ENCODE data around the gene LRRC34.

LRRC34 gene

DNA sequence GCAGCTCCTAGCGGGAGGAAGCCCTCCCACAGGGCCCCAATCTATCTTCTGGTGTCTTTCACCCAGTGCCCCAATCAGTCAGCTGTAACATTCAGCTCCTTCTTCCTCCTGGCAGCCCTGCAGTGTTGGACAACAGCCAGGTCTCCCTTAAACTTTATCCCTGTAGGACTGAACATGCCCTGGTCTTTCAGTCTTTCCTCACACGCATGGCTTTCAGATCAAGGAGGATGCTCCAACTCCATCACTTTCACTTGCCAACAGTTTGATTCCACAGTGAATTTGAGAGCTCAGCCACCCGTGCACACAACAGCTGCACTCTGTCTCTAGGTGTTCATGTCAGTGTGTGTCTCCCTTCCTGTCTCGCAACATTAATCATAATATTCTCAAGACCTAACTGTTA lies 28.5 kb upstream of the LRRC34 start:
- no peaks in the 10 kb centered on the region for H3K27me3 ChIP-seq (ENCODE audit: control insufficient read depth in 5 of 5, insufficient read depth in 4 of 5, low read length in 5 of 5)
- peaks cover 0 to 6% (median 0%) of the 10 kb centered on the region in 5 donors for H3K4me1 ChIP-seq (ENCODE audit: control insufficient read depth in 5 of 5, insufficient read depth in 5 of 5, low read length in 5 of 5)
- H3K9me3 ChIP-seq (ENCODE audit: control insufficient read depth in 5 of 5, low read length in 5 of 5): no peaks in the 10 kb centered on the region
- no peak overlapping the region for H3K27ac ChIP-seq (ENCODE audit: low read depth, low read length)
- H3K9ac ChIP-seq (ENCODE audit: low read length in 5 of 5): no peak overlapping the region
- no peaks in the 10 kb centered on the region for H3K36me3 ChIP-seq (ENCODE audit: control insufficient read depth in 5 of 5, insufficient read depth in 5 of 5, low read length in 5 of 5)
- H3K4me3 ChIP-seq (ENCODE audit: low read depth in 1 of 5, low read length in 5 of 5): no peak overlapping the region

- no peaks in the 10 kb centered on the region for H3K27me3 ChIP-seq (ENCODE audit: control insufficient read depth in 5 of 5, insufficient read depth in 4 of 5, low read length in 5 of 5)
- H3K4me3 ChIP-seq (ENCODE audit: low read depth in 1 of 5, low read length in 5 of 5): no peak overlapping the region
- H3K27ac ChIP-seq (ENCODE audit: low read depth, low read length): no peak overlapping the region
- H3K4me1 ChIP-seq (ENCODE audit: control insufficient read depth in 5 of 5, insufficient read depth in 5 of 5, low read length in 5 of 5): peaks cover 0 to 6% (median 0%) of the 10 kb centered on the region in 5 donors
- no peaks in the 10 kb centered on the region for H3K36me3 ChIP-seq (ENCODE audit: control insufficient read depth in 5 of 5, insufficient read depth in 5 of 5, low read length in 5 of 5)
- H3K9me3 ChIP-seq (ENCODE audit: control insufficient read depth in 5 of 5, low read length in 5 of 5): no peaks in the 10 kb centered on the region
- no peak overlapping the region for H3K9ac ChIP-seq (ENCODE audit: low read length in 5 of 5)
These were observed 25.9 kb upstream of the LRRC34 start for GRCh38 chr3:169838511-169839030.

DNA sequence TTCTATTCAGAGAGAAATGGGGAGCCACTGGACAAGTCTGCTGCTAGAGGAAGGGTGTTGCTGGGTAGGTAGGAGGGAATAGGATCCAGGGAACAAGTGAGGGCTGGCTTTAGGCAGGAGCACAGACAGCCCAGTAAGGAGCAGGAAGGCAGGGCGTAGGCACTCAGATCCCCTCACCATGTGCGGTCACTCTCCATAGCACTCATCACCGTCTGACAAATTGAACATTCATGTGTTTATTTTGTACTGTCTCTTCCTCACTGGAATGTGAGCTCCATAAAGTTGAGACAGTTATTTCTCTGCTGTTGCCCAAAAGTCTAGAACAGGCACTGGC lies 24.2 kb upstream of the LRRC34 start:
- H3K36me3 ChIP-seq (ENCODE audit: control insufficient read depth in 5 of 5, insufficient read depth in 5 of 5, low read length in 5 of 5): no peaks in the 10 kb centered on the region
- peaks cover 0 to 6% (median 0%) of the 10 kb centered on the region in 5 donors for H3K4me1 ChIP-seq (ENCODE audit: control insufficient read depth in 5 of 5, insufficient read depth in 5 of 5, low read length in 5 of 5)
- H3K9me3 ChIP-seq (ENCODE audit: control insufficient read depth in 5 of 5, low read length in 5 of 5): no peaks in the 10 kb centered on the region
- no peak overlapping the region for H3K9ac ChIP-seq (ENCODE audit: low read length in 5 of 5)
- no peak overlapping the region for H3K4me3 ChIP-seq (ENCODE audit: low read depth in 1 of 5, low read length in 5 of 5)
- H3K27ac ChIP-seq (ENCODE audit: low read depth, low read length): no peak overlapping the region
- H3K27me3 ChIP-seq (ENCODE audit: control insufficient read depth in 5 of 5, insufficient read depth in 4 of 5, low read length in 5 of 5): no peaks in the 10 kb centered on the region

- no peak overlapping the region for H3K9ac ChIP-seq (ENCODE audit: low read length in 5 of 5)
- no peak overlapping the region for H3K4me3 ChIP-seq (ENCODE audit: low read depth in 1 of 5, low read length in 5 of 5)
- no peaks in the 10 kb centered on the region for H3K9me3 ChIP-seq (ENCODE audit: control insufficient read depth in 5 of 5, low read length in 5 of 5)
- no peaks in the 10 kb centered on the region for H3K27me3 ChIP-seq (ENCODE audit: control insufficient read depth in 5 of 5, insufficient read depth in 4 of 5, low read length in 5 of 5)
- peaks cover 0 to 5% (median 0%) of the 10 kb centered on the region in 5 donors for H3K4me1 ChIP-seq (ENCODE audit: control insufficient read depth in 5 of 5, insufficient read depth in 5 of 5, low read length in 5 of 5)
- no peaks in the 10 kb centered on the region for H3K36me3 ChIP-seq (ENCODE audit: control insufficient read depth in 5 of 5, insufficient read depth in 5 of 5, low read length in 5 of 5)
- H3K27ac ChIP-seq (ENCODE audit: low read depth, low read length): no peak overlapping the region
These were observed 23.6 kb upstream of the LRRC34 start for GRCh38 chr3:169836078-169836941.

GRCh38 chr3:169835533-169835932 lies 22.8 kb upstream of the LRRC34 start:
- H3K27me3 ChIP-seq (ENCODE audit: control insufficient read depth in 5 of 5, insufficient read depth in 4 of 5, low read length in 5 of 5): no peaks in the 10 kb centered on the region
- no peak overlapping the region for H3K9ac ChIP-seq (ENCODE audit: low read length in 5 of 5)
- no peak overlapping the region for H3K27ac ChIP-seq (ENCODE audit: low read depth, low read length)
- H3K9me3 ChIP-seq (ENCODE audit: control insufficient read depth in 5 of 5, low read length in 5 of 5): no peaks in the 10 kb centered on the region
- H3K4me3 ChIP-seq (ENCODE audit: low read depth in 1 of 5, low read length in 5 of 5): no peak overlapping the region
- H3K36me3 ChIP-seq (ENCODE audit: control insufficient read depth in 5 of 5, insufficient read depth in 5 of 5, low read length in 5 of 5): no peaks in the 10 kb centered on the region
- H3K4me1 ChIP-seq (ENCODE audit: control insufficient read depth in 5 of 5, insufficient read depth in 5 of 5, low read length in 5 of 5): no peaks in the 10 kb centered on the region

DNA sequence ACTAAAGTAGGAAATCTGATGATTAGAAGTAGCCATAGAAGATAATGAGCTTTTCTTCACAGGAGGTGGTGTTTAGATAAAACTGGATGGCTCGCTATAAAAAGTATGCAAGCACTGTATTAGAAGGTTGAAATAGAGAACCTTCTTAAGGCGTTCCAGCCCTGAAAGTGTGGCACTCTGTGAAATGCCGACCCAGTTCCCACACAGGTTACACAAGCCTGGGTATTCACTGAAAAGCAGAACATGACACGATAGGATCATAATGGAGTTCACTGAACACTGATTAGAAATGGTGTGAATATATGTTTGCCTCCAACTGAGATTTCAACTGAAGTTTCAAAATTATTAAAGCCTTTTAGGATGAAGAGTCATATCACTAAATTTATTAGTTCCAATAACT lies 15.0 kb upstream of the LRRC34 start:
- Histone ChIP-seq H3K9me3 (ENCODE audit: control insufficient read depth in 5 of 5, low read length in 5 of 5) (no peaks in the 10 kb centered on the region), H3K4me1 (ENCODE audit: control insufficient read depth in 5 of 5, insufficient read depth in 5 of 5, low read length in 5 of 5) (peaks cover 0 to 14% (median 3%) of the 10 kb centered on the region in 5 donors), H3K27me3 (ENCODE audit: control insufficient read depth in 5 of 5, insufficient read depth in 4 of 5, low read length in 5 of 5) (no peaks in the 10 kb centered on the region), H3K27ac (ENCODE audit: low read depth, low read length) (no peak overlapping the region), H3K36me3 (ENCODE audit: control insufficient read depth in 5 of 5, insufficient read depth in 5 of 5, low read length in 5 of 5) (no peaks in the 10 kb centered on the region), H3K9ac (ENCODE audit: low read length in 5 of 5) (no peak overlapping the region), H3K4me3 (ENCODE audit: low read depth in 1 of 5, low read length in 5 of 5) (no peak overlapping the region)

DNA sequence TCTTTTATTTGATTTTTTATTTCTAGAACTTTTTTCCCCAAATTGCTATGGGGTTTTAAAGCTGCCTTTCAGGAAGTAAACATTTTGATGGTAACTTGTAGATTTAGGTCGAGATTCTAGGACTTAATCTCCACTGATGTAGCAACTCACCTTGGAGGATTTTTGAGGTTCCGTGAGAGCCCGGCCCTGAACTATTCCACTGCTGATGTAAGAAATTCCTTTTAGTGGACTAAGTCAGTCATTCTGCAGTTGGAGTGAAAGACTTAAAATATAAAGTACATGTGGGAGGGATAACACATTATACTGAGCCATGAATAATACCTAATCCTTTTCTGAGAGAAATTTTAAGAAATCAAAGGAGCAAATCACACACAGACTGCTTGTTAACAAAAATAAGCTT lies 12.6 kb upstream of the LRRC34 start:
- Histone ChIP-seq H3K4me3 (ENCODE audit: low read depth in 1 of 5, low read length in 5 of 5) (no peak overlapping the region), H3K27ac (ENCODE audit: low read depth, low read length) (no peak overlapping the region), H3K4me1 (ENCODE audit: control insufficient read depth in 5 of 5, insufficient read depth in 5 of 5, low read length in 5 of 5) (peaks cover 0 to 14% (median 3%) of the 10 kb centered on the region in 5 donors), H3K9ac (ENCODE audit: low read length in 5 of 5) (no peak overlapping the region), H3K27me3 (ENCODE audit: control insufficient read depth in 5 of 5, insufficient read depth in 4 of 5, low read length in 5 of 5) (no peaks in the 10 kb centered on the region), H3K36me3 (ENCODE audit: control insufficient read depth in 5 of 5, insufficient read depth in 5 of 5, low read length in 5 of 5) (no peaks in the 10 kb centered on the region), H3K9me3 (ENCODE audit: control insufficient read depth in 5 of 5, low read length in 5 of 5) (no peaks in the 10 kb centered on the region)

DNA sequence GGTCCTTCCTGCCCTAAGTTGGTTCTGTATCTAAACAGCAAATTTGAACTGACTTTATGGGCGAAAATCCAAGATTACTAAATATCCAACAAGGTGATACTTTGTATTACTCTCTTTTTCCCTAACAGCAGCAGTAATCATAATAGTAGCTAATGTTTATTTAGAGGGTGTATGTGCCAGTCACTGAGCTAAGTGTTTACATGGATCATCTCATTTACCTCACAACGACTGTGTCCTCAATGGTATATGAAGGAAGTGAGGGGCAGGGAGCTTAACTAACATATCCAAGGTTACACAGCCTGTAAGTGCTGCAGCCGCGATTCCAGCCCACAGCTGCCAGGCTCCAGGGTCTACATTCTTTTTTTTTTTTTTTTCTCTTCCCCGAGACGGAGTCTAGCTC lies 10.3 kb upstream of the LRRC34 start:
- H3K9ac ChIP-seq (ENCODE audit: low read length in 5 of 5): no peak overlapping the region
- H3K9me3 ChIP-seq (ENCODE audit: control insufficient read depth in 5 of 5, low read length in 5 of 5): no peaks in the 10 kb centered on the region
- no peaks in the 10 kb centered on the region for H3K36me3 ChIP-seq (ENCODE audit: control insufficient read depth in 5 of 5, insufficient read depth in 5 of 5, low read length in 5 of 5)
- H3K4me1 ChIP-seq (ENCODE audit: control insufficient read depth in 5 of 5, insufficient read depth in 5 of 5, low read length in 5 of 5): no peaks in the 10 kb centered on the region
- H3K27ac ChIP-seq (ENCODE audit: low read depth, low read length): no peak overlapping the region
- no peak overlapping the region for H3K4me3 ChIP-seq (ENCODE audit: low read depth in 1 of 5, low read length in 5 of 5)
- H3K27me3 ChIP-seq (ENCODE audit: control insufficient read depth in 5 of 5, insufficient read depth in 4 of 5, low read length in 5 of 5): no peaks in the 10 kb centered on the region

DNA sequence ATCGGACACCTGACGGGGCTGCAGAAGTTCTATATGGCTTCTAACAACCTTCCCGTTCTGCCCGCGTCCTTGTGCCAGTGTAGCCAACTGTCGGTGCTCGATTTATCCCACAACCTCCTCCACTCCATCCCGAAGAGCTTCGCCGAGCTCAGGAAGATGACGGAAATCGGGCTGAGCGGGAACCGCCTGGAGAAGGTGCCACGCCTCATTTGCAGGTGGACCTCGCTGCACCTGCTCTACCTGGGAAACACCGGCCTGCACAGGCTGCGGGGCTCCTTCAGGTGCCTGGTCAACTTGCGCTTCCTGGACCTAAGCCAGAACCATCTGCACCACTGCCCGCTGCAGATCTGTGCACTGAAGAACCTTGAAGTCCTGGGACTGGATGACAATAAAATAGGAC lies 9.8 kb upstream of the LRRC34 start:
- Histone ChIP-seq H3K27ac (ENCODE audit: low read depth, low read length) (no peak overlapping the region), H3K36me3 (ENCODE audit: control insufficient read depth in 5 of 5, insufficient read depth in 5 of 5, low read length in 5 of 5) (no peaks in the 10 kb centered on the region), H3K9ac (ENCODE audit: low read length in 5 of 5) (no peak overlapping the region), H3K27me3 (ENCODE audit: control insufficient read depth in 5 of 5, insufficient read depth in 4 of 5, low read length in 5 of 5) (no peaks in the 10 kb centered on the region), H3K9me3 (ENCODE audit: control insufficient read depth in 5 of 5, low read length in 5 of 5) (no peaks in the 10 kb centered on the region), H3K4me1 (ENCODE audit: control insufficient read depth in 5 of 5, insufficient read depth in 5 of 5, low read length in 5 of 5) (no peaks in the 10 kb centered on the region), H3K4me3 (ENCODE audit: low read depth in 1 of 5, low read length in 5 of 5) (no peak overlapping the region)

- no peak overlapping the region for H3K4me3 ChIP-seq (ENCODE audit: low read depth in 1 of 5, low read length in 5 of 5)
- H3K4me1 ChIP-seq (ENCODE audit: control insufficient read depth in 5 of 5, insufficient read depth in 5 of 5, low read length in 5 of 5): no peaks in the 10 kb centered on the region
- no peaks in the 10 kb centered on the region for H3K27me3 ChIP-seq (ENCODE audit: control insufficient read depth in 5 of 5, insufficient read depth in 4 of 5, low read length in 5 of 5)
- H3K9ac ChIP-seq (ENCODE audit: low read length in 5 of 5): no peak overlapping the region
- H3K9me3 ChIP-seq (ENCODE audit: control insufficient read depth in 5 of 5, low read length in 5 of 5): no peaks in the 10 kb centered on the region
- no peak overlapping the region for H3K27ac ChIP-seq (ENCODE audit: low read depth, low read length)
- H3K36me3 ChIP-seq (ENCODE audit: control insufficient read depth in 5 of 5, insufficient read depth in 5 of 5, low read length in 5 of 5): no peaks in the 10 kb centered on the region
These were observed 9.4 kb upstream of the LRRC34 start for GRCh38 chr3:169822091-169822490.

Measured in subcutaneous abdominal adipose tissue (tissue), 5 donors.